CD4-positive, alpha-beta T cell (primary cell): Measurements from ENCODE around the gene MYL5. TPM values are rescaled to one million over a fixed set of nuclear protein-coding genes. Genes with fewer than 3 reads are reported as not detected.
A peak's percentile ranks its signal among the peaks of the same experiment; 100 is the strongest.

Source experiments
- ATAC-seq: fragments of 200-7000 bp; cut with Tn5 transposase; one replicate; pipeline ENCODE4 v1.10.0; 2022; ENCODE audit warnings: mild to moderate bottlenecking; ENCODE audit not compliant: poor library complexity
- CTCF ChIA-PET: fragments of 350-600 bp; sonication (Branson Sonifier 250); formaldehyde crosslinking; loops from one replicate; lab custom pipeline; 2021; ENCODE audit warnings: antibody characterized with exemption, inconsistent platforms; lab: Charles Lee
- POLR2A ChIA-PET: fragments of 350-600 bp; sonication (Branson Sonifier 250); formaldehyde crosslinking; loops from one replicate; lab custom pipeline; 2021; ENCODE audit warnings: antibody characterized with exemption, inconsistent platforms; lab: Charles Lee
- DNase-seq, 14 experiments: peaks; one replicate each; pipeline ENCODE4 v3.0.0-alpha.2; 2013 to 2020; ENCODE audit warnings: mixed read lengths in 2 of 14
- H3K27ac ChIP-seq, 2 donors: one replicate each; pipeline versions ENCODE4 v1.5.1 to v1.7.0; 2013; ENCODE audit warnings: low read length in 2 of 2, low read depth in 1 of 2, mild to moderate bottlenecking in 1 of 2
- H3K27me3 ChIP-seq, 2 experiments: 1 replicate in 1 of 2; 2 replicates in 1 of 2; pipeline versions ENCODE4 v1.6.1 to v1.7.0; 2013; ENCODE audit warnings: low read length in 2 of 2, control low read depth in 1 of 2, mild to moderate bottlenecking in 1 of 2, moderate library complexity in 1 of 2; ENCODE audit not compliant: insufficient read depth in 2 of 2, control insufficient read depth in 1 of 2
- H3K36me3 ChIP-seq: one replicate; pipeline ENCODE4 v1.6.1; 2013; ENCODE audit warnings: low read length, control low read depth; ENCODE audit not compliant: insufficient read depth
- H3K4me1 ChIP-seq: one replicate; pipeline ENCODE4 v1.6.1; 2013; ENCODE audit warnings: low read length, control low read depth; ENCODE audit not compliant: insufficient read depth
- H3K4me3 ChIP-seq: one replicate; pipeline ENCODE4 v1.5.1; 2013; ENCODE audit warnings: mild to moderate bottlenecking, low read length, moderate library complexity
- H3K9me3 ChIP-seq, 2 experiments: 1 replicate in 1 of 2; 2 replicates in 1 of 2; pipeline versions ENCODE4 v1.6.1 to v1.7.0; 2013; ENCODE audit warnings: low read length in 2 of 2, mild to moderate bottlenecking in 2 of 2, control low read depth in 1 of 2, moderate library complexity in 1 of 2; ENCODE audit not compliant: control insufficient read depth in 1 of 2, insufficient read depth in 1 of 2
- H3K27ac Mint-ChIP-seq: one replicate; pipeline ENCODE4 v1.8.0; 2020; ENCODE audit warnings: mixed read lengths
- H3K27me3 Mint-ChIP-seq: one replicate; pipeline ENCODE4 v1.8.0; 2021; ENCODE audit warnings: mixed read lengths
- H3K36me3 Mint-ChIP-seq: one replicate; pipeline ENCODE4 v1.8.0; 2021; ENCODE audit warnings: low read depth, mixed read lengths
- H3K4me1 Mint-ChIP-seq: one replicate; pipeline ENCODE4 v1.8.0; 2021; ENCODE audit warnings: low read depth, mixed read lengths
- H3K4me3 Mint-ChIP-seq: one replicate; pipeline ENCODE4 v1.8.0; 2020; ENCODE audit warnings: mild to moderate bottlenecking, mixed read lengths
- H3K9me3 Mint-ChIP-seq: one replicate; pipeline ENCODE4 v1.8.0; 2020; ENCODE audit warnings: mixed read lengths
- CTCF ChIP-seq: fragments of 200-600 bp; IDR thresholded peaks from one replicate; pipeline ENCODE4 v1.8.0; 2022; ENCODE audit warnings: antibody characterized with exemption, mild to moderate bottlenecking
- intact Hi-C, 2 experiments: fragments of 100-400 bp; cut with DNase I in 1 of 2; cut with micrococcal nuclease in 1 of 2; formaldehyde crosslinking; loops; one replicate each; pipeline versions ENCODE4 v1.15.1 to v1.9.0; 2023 to 2025; cut with DNase I, micrococcal nuclease
- total RNA-seq, 174 experiments: library from RNA in 2 of 174; stranded (reverse) in 2 of 174; gene quantifications; one replicate each; pipeline ENCODE4 v1.2.3 and lab custom pipeline; 2021 to 2026

MYL5 gene
- total RNA-seq, 2 experiments from 2014 or later = 25.3 to 29.2 TPM

- ChIA-PET POLR2A (interaction anchor here (0.5 kb wide), 1 partner anchor 62 kb away, joined by 3 read pairs; no protein-coding TSS in a partner anchor), CTCF (no interaction called here)
- Mint-ChIP-seq H3K27me3 (peaks cover 12% of the 10 kb centered on the region), H3K4me3 (no peak overlapping the region), H3K36me3 (no peaks in the 10 kb centered on the region), H3K4me1 (no peaks in the 10 kb centered on the region), H3K27ac (no peak overlapping the region), H3K9me3 (no peaks in the 10 kb centered on the region)
- Histone ChIP-seq H3K4me1 (peaks cover 30% of the 10 kb centered on the region), H3K4me3 (peak overlapping the region; percentile 19), H3K27me3 (no peaks in the 10 kb centered on the region), H3K27ac (no peak overlapping the region), H3K9me3 (peaks cover 0 to 7% of the 10 kb centered on the region in 2 experiments), H3K36me3 (no peaks in the 10 kb centered on the region)
- peak in 6 of 14 experiments; percentile 38 to 75 (median 53) for DNase-seq
- TF ChIP-seq CTCF = no peak
- peak; percentile 35 for ATAC-seq
- intact Hi-C loops = no loop called here
These were observed 7.6 kb downstream of the MYL5 start for GRCh38 chr4:681736-682451.

GRCh38 chr4:682490-683172 lies 8.3 kb downstream of the MYL5 start:
- Mint-ChIP-seq H3K4me1 (no peaks in the 10 kb centered on the region), H3K27ac (no peak overlapping the region), H3K4me3 (no peak overlapping the region), H3K36me3 (no peaks in the 10 kb centered on the region), H3K9me3 (no peaks in the 10 kb centered on the region), H3K27me3 (peaks cover 13% of the 10 kb centered on the region)
- ATAC-seq (no peak), DNase-seq (peak in 1 of 14 experiments; percentile 34)
- H3K4me1 ChIP-seq = peaks cover 30% of the 10 kb centered on the region
- ChIA-PET POLR2A (no interaction called here), CTCF (no interaction called here)
- no peaks in the 10 kb centered on the region for H3K36me3 ChIP-seq
- H3K9me3 ChIP-seq = peaks cover 0 to 7% of the 10 kb centered on the region in 2 experiments
- no peak overlapping the region for H3K4me3 ChIP-seq
- peaks cover 0 to under 1% of the 10 kb centered on the region in 2 experiments for H3K27me3 ChIP-seq
- no peak overlapping the region for H3K27ac ChIP-seq
- no peak for TF ChIP-seq CTCF
- intact Hi-C loops = no loop called here

- ChIA-PET CTCF (interaction anchor here (0.8 kb wide), 1 partner anchor 10 kb away, joined by 4 read pairs; the partner anchor contains the start of gene ATP5ME), POLR2A (no interaction called here)
- ATAC-seq (peak; percentile 26), DNase-seq (peak in 1 of 14 experiments; percentile 26)
- Mint-ChIP-seq H3K4me3 (no peak overlapping the region), H3K4me1 (no peaks in the 10 kb centered on the region), H3K27me3 (peaks cover 16% of the 10 kb centered on the region), H3K36me3 (no peaks in the 10 kb centered on the region), H3K9me3 (no peaks in the 10 kb centered on the region), H3K27ac (no peak overlapping the region)
- Histone ChIP-seq H3K9me3 (peaks cover 0 to 11% of the 10 kb centered on the region in 2 experiments), H3K27ac (no peak overlapping the region), H3K36me3 (no peaks in the 10 kb centered on the region), H3K4me1 (peaks cover 36% of the 10 kb centered on the region), H3K27me3 (peaks cover 5 to 8% of the 10 kb centered on the region in 2 experiments), H3K4me3 (no peak overlapping the region)
- intact Hi-C loops = no loop called here
- no peak for TF ChIP-seq CTCF
These were observed 9.0 kb downstream of the MYL5 start for GRCh38 chr4:683247-683897.
